ENCODE measurements around the gene CTDSPL. TPM values are rescaled to one million over a fixed set of nuclear protein-coding genes. Genes with fewer than 3 reads are reported as not detected.

Gene CTDSPL
- total and polyA plus RNA-seq, 2 of the 8 experiments (the other 6 are each of a cell fraction or from before 2014, with no cell fraction given): 20.3 to 42.2 TPM

- H3K27ac ChIP-seq (ENCODE audit: low read depth, low read length): no peak overlapping the region
Measured at GRCh38 chr3:37926611-37927010, 64.9 kb downstream of the CTDSPL start.

More at GRCh38 chr3:37926611-37927010, 64.9 kb downstream of the CTDSPL start:
- Histone ChIP-seq H3K79me2 (ENCODE audit: control insufficient read depth in 1 of 2, insufficient read depth in 2 of 2, low read length in 2 of 2) (no peaks in the 10 kb centered on the region), H2AFZ (ENCODE audit: low read length) (no peak overlapping the region), H3K4me2 (ENCODE audit: insufficient read depth in 1 of 2, low read depth in 2 of 2, low read length in 2 of 2) (no peak overlapping the region), H3K4ac (replicated peaks; ENCODE audit: insufficient read length, low read depth, low read length) (no peak overlapping the region), H3K36me3 (ENCODE audit: control insufficient read depth in 2 of 4, insufficient read depth in 4 of 4, low read length in 3 of 4) (no peaks in the 10 kb centered on the region), H4K8ac (ENCODE audit: extremely low read depth, insufficient read depth, low read length) (no peak overlapping the region), H3K79me1 (ENCODE audit: low read depth, low read length) (peaks cover 3% of the 10 kb centered on the region), H3K18ac (ENCODE audit: extremely low read depth, low read length) (no peak overlapping the region), H4K91ac (replicated peaks; ENCODE audit: insufficient read length, low read length) (no peak overlapping the region), H2BK15ac (ENCODE audit: low read length) (no peak overlapping the region), H3K27me3 (replicated peaks in 1 of 4; ENCODE audit: control insufficient read depth in 3 of 4, extremely low read depth in 1 of 4, insufficient read depth in 3 of 4, low read length in 3 of 4) (no peaks in the 10 kb centered on the region), H2BK5ac (ENCODE audit: low read depth, low read length) (no peak overlapping the region), H3K9ac (replicated peaks in 1 of 4; ENCODE audit: extremely low read depth in 1 of 4, low read depth in 3 of 4, low read length in 3 of 4) (no peak overlapping the region), H3K23me2 (ENCODE audit: low read depth, low read length) (no peaks in the 10 kb centered on the region; the same call in 1 of the 2 replicates), H4K20me1 (replicated peaks in 1 of 2; ENCODE audit: control insufficient read depth in 1 of 2, insufficient read depth in 2 of 2, low read length in 2 of 2) (no peaks in the 10 kb centered on the region), H2AK5ac (ENCODE audit: low read depth, low read length) (no peak overlapping the region), H3K14ac (ENCODE audit: insufficient read length) (no peak overlapping the region), H4K5ac (ENCODE audit: insufficient read length, low read depth, low read length) (no peak overlapping the region), H3K56ac (replicated peaks; ENCODE audit: insufficient read length, low read depth, low read length) (no peak overlapping the region), H2BK120ac (replicated peaks; ENCODE audit: low read depth, low read length) (no peak overlapping the region), H3K9me3 (ENCODE audit: insufficient read depth in 2 of 2, low read depth in 1 of 2, low read length in 1 of 2) (no peaks in the 10 kb centered on the region), H3K23ac (ENCODE audit: insufficient read length) (no peak overlapping the region), H2BK12ac (ENCODE audit: low read depth, low read length) (no peak overlapping the region), H3K4me1 (replicated peaks in 1 of 4; ENCODE audit: control insufficient read depth in 3 of 4, insufficient read depth in 4 of 4, low read length in 3 of 4) (0 out of 7 replicates have a peak, but pooled peaks cover 0 to 1% (median 0%) of the 10 kb centered on the region in 4 experiments), H2BK20ac (ENCODE audit: low read length) (no peak overlapping the region), H3K4me3 (ENCODE audit: extremely low read depth in 1 of 4, insufficient read depth in 2 of 4, low read depth in 3 of 4, low read length in 4 of 4) (no peak overlapping the region)
- ChIA-PET CTCF (ENCODE audit: partially characterized antibody) (interaction anchor here (0.6 to 5.2 kb wide), 6 partner anchors 13 to 243 kb away, joined by 3 to 21 read pairs (median 4); no protein-coding TSS in a partner anchor), POLR2A (ENCODE audit: partially characterized antibody) (no interaction called here)
- TF ChIP-seq JUN (IDR thresholded peaks at IDR 0.05; ENCODE audit: low read depth, low read length) (no peak), TCF12 (IDR thresholded peaks at IDR 0.05; ENCODE audit: low read depth, low read length) (no peak), EP300 (IDR thresholded peaks at IDR 0.05; ENCODE audit: borderline replicate concordance in 1 of 2, low read depth in 2 of 2, low read length in 2 of 2) (no peak), USF2 (IDR thresholded peaks at IDR 0.05; ENCODE audit: low read length) (no peak), HDAC2 (IDR thresholded peaks at IDR 0.05; ENCODE audit: borderline replicate concordance in 1 of 2, low read depth in 2 of 2, low read length in 2 of 2) (no peak), RFX5 (IDR thresholded peaks at IDR 0.05; ENCODE audit: borderline replicate concordance, low read depth, low read length) (no peak), JUND (IDR thresholded peaks at IDR 0.05; ENCODE audit: low read length) (no peak), TBP (IDR thresholded peaks at IDR 0.05; ENCODE audit: low read depth, low read length) (no peak), CEBPB (IDR thresholded peaks at IDR 0.05; ENCODE audit: low read depth, low read length) (no peak), CBX5 (IDR thresholded peaks at IDR 0.05; ENCODE audit: low read depth, low read length) (no peak), BCL11A (IDR thresholded peaks at IDR 0.05; ENCODE audit: low read depth in 2 of 2, low read length in 2 of 2) (no peak), GTF2F1 (IDR thresholded peaks at IDR 0.05; ENCODE audit: borderline replicate concordance, low read depth, low read length) (no peak), CTBP2 (IDR thresholded peaks at IDR 0.05; ENCODE audit: borderline replicate concordance, insufficient read depth, insufficient read length, low read length) (no peak)
- FAIRE-seq: no peak
- 92% methylated on average over 3 of the region's 3 CpGs; no CpG with 5 or more reads in 1 of the 2 experiments for WGBS, 2 experiments (ENCODE audit: extremely low coverage in 1 of 2, insufficient coverage in 1 of 2, insufficient read length in 1 of 2, insufficient replicate concordance in 2 of 2, low coverage in 1 of 2, low lambda C conversion rate in 2 of 2, missing lambda C conversion rate in 1 of 2)
- no peak for DNase-seq (ENCODE audit: low read depth in 1 of 2, low spot score in 2 of 2)
